ENCODE results near the gene PIP5K1C. TPM values are rescaled to one million over a fixed set of nuclear protein-coding genes. Genes with fewer than 3 reads are reported as not detected.

The PIP5K1C gene
- total RNA-seq, 1 donor from 2014 or later, result 65.8 TPM

DNA sequence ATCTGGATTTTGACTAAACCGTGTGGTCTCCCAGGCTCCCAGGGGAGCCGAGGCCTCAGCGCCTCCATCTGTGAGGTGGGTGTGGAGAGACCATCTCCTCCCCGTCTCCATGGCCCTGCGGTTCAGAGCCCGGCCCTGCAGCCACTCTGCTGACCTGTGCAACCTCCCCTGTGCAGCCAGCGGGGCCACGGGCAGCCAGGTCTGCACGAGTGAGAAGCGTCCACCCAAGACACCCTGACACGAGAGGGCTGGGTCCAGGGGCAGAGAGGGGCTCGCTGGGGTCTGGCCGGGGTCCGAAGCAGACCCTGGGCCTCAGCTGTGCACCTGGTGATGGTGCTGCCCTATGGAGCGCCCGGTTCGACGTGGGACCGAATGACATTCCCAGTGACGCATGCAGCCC lies 63.3 kb downstream of the PIP5K1C start:
- no peak overlapping the region for H3K4me3 Mint-ChIP-seq (ENCODE audit: unreplicated experiment)
- H3K36me3 Mint-ChIP-seq (ENCODE audit: low read depth, unreplicated experiment), result peaks cover 16% of the 10 kb centered on the region
- no peaks in the 10 kb centered on the region for H3K9me3 Mint-ChIP-seq (ENCODE audit: unreplicated experiment)
- peaks cover 7% of the 10 kb centered on the region for H3K27me3 Mint-ChIP-seq (ENCODE audit: unreplicated experiment)
- H3K27ac Mint-ChIP-seq (ENCODE audit: unreplicated experiment), result no peak overlapping the region
- DNase-seq (ENCODE audit: low spot score), result no peak
- TF ChIP-seq, protein P1, sequence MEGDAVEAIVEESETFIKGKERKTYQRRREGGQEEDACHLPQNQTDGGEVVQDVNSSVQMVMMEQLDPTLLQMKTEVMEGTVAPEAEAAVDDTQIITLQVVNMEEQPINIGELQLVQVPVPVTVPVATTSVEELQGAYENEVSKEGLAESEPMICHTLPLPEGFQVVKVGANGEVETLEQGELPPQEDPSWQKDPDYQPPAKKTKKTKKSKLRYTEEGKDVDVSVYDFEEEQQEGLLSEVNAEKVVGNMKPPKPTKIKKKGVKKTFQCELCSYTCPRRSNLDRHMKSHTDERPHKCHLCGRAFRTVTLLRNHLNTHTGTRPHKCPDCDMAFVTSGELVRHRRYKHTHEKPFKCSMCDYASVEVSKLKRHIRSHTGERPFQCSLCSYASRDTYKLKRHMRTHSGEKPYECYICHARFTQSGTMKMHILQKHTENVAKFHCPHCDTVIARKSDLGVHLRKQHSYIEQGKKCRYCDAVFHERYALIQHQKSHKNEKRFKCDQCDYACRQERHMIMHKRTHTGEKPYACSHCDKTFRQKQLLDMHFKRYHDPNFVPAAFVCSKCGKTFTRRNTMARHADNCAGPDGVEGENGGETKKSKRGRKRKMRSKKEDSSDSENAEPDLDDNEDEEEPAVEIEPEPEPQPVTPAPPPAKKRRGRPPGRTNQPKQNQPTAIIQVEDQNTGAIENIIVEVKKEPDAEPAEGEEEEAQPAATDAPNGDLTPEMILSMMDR (IDR thresholded peaks at IDR 0.05; ENCODE audit: unreplicated experiment), result no peak
- H3K4me1 Mint-ChIP-seq (ENCODE audit: unreplicated experiment), result no peaks in the 10 kb centered on the region

- no peak overlapping the region for H3K27ac Mint-ChIP-seq (ENCODE audit: unreplicated experiment)
- H3K4me3 Mint-ChIP-seq (ENCODE audit: unreplicated experiment), result no peak overlapping the region
- TF ChIP-seq, protein P1 (IDR thresholded peaks at IDR 0.05; ENCODE audit: unreplicated experiment), result no peak
- peaks cover 7% of the 10 kb centered on the region for H3K27me3 Mint-ChIP-seq (ENCODE audit: unreplicated experiment)
- DNase-seq (ENCODE audit: low spot score), result no peak
- peaks cover 16% of the 10 kb centered on the region for H3K36me3 Mint-ChIP-seq (ENCODE audit: low read depth, unreplicated experiment)
- no peaks in the 10 kb centered on the region for H3K9me3 Mint-ChIP-seq (ENCODE audit: unreplicated experiment)
- H3K4me1 Mint-ChIP-seq (ENCODE audit: unreplicated experiment), result no peaks in the 10 kb centered on the region
Measured at GRCh38 chr19:3636506-3636905, 63.8 kb downstream of the PIP5K1C start.

DNA sequence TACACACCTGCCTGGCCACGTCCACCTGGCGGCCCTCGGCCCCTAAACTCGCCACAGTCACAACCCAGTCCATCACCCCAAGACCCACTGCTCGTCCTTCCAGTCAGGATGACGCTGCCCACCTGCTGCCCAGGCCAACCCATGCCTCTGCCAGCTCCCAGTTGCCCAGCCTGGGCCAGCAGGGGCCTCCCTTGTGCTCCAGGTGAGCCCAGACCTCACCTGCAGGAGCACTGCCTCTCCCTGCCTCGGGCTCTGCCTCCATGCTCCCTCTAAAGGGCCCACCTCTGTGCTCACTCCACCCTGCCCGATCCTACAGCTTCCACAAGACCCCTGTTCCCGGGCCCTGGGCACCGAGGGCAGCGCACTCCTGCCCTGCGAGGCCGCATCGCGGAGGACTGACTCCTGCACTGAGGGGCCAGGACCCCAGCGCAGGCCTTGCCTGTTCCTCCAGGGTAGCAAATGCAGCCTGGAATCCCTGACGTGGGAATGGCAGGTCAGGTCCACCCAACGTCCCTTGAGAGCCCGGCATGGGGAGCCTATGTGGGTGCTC lies 65.7 kb downstream of the PIP5K1C start:
- Mint-ChIP-seq H3K36me3 (ENCODE audit: low read depth, unreplicated experiment) (peaks cover 11% of the 10 kb centered on the region), H3K27me3 (ENCODE audit: unreplicated experiment) (peaks cover 12% of the 10 kb centered on the region), H3K9me3 (ENCODE audit: unreplicated experiment) (no peaks in the 10 kb centered on the region), H3K27ac (ENCODE audit: unreplicated experiment) (peak overlapping the region; percentile 54), H3K4me1 (ENCODE audit: unreplicated experiment) (no peaks in the 10 kb centered on the region), H3K4me3 (ENCODE audit: unreplicated experiment) (no peak overlapping the region)
- DNase-seq (ENCODE audit: low spot score), result no peak
- TF ChIP-seq, protein P1 (IDR thresholded peaks at IDR 0.05; ENCODE audit: unreplicated experiment), result no peak

DNA sequence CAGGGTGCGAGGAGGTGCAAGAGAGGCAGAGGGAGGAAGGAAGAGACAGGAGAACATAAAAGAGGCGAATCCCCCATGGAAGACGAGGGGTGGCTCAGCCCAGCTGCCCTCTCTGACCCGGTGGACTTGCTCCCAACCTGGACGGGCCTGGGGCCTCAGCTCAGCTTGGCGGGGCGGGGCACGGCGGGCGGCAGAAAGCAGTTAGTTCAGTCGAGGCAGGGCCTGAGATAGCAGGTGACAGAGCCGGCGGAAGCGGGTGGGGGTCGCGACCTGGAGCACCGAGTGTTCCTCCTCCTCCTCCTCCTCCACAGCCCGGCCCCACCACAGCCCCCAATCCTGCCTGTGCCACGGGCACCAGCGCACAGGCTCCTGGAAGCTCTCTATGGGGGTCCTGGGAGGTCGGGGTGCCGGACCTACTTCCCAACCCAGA lies 66.7 kb downstream of the PIP5K1C start:
- Mint-ChIP-seq H3K36me3 (ENCODE audit: low read depth, unreplicated experiment) (peaks cover 5% of the 10 kb centered on the region), H3K9me3 (ENCODE audit: unreplicated experiment) (no peaks in the 10 kb centered on the region), H3K4me1 (ENCODE audit: unreplicated experiment) (no peaks in the 10 kb centered on the region), H3K27ac (ENCODE audit: unreplicated experiment) (no peak overlapping the region), H3K4me3 (ENCODE audit: unreplicated experiment) (no peak overlapping the region), H3K27me3 (ENCODE audit: unreplicated experiment) (peaks cover 13% of the 10 kb centered on the region)
- TF ChIP-seq, protein P1 (IDR thresholded peaks at IDR 0.05; ENCODE audit: unreplicated experiment), result no peak
- no peak for DNase-seq (ENCODE audit: low spot score)

DNA sequence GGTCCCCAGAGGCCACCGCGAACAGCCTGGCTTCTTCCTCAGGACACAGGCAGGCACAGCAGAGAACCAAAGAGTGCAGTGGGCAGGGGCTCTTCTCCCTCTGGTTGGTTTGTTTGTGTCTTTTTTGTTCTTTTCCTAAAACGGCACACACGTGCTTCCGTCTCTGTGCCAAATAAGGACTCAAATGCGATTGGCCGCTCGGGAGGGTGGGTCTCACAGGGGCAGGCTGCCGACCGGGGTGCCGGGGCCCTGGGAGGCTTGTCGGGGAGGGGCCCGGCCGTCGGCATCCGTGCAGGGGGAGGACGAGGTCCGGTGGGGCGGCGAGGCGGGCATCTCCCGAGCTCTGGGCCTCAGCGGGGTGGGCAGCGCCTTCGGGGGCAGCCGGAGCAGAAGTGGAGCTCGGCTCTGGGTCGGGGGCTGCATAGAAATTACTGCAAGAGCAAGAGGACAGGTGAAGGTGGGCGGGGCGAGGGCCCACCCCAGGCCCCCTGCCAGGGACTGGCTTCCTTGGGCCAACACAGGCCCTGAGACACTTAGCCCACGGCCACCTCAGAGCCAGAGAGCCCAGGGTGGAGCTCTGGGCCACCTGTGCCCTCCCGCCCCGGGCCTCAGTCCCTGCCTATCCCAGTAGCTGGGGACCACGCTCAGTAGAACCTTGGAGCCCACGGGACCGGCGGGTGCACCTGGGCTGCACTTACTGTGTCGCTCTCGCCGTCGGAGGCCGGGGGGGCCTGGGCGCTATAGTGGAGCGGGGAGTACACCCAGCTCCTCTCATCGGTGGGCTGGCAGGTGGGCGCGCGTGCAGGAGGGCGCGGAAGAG lies 67.3 kb downstream of the PIP5K1C start:
- H3K27me3 Mint-ChIP-seq (ENCODE audit: unreplicated experiment), result peaks cover 10% of the 10 kb centered on the region
- no peak overlapping the region for H3K4me3 Mint-ChIP-seq (ENCODE audit: unreplicated experiment)
- DNase-seq (ENCODE audit: low spot score), result no peak
- no peak overlapping the region for H3K27ac Mint-ChIP-seq (ENCODE audit: unreplicated experiment)
- no peaks in the 10 kb centered on the region for H3K4me1 Mint-ChIP-seq (ENCODE audit: unreplicated experiment)
- TF ChIP-seq, protein P1 (IDR thresholded peaks at IDR 0.05; ENCODE audit: unreplicated experiment), result no peak
- no peaks in the 10 kb centered on the region for H3K9me3 Mint-ChIP-seq (ENCODE audit: unreplicated experiment)
- H3K36me3 Mint-ChIP-seq (ENCODE audit: low read depth, unreplicated experiment), result peaks cover 3% of the 10 kb centered on the region
